Renal cortex interstitium (tissue), 11 donors: ENCODE data around the gene JUP. TPM values are rescaled to one million over a fixed set of nuclear protein-coding genes. Genes with fewer than 3 reads are reported as not detected.

ENCODE experiments used
- DNase-seq, 11 donors: peaks; one replicate each; pipeline ENCODE4 v3.0.0-alpha.2; 2013; ENCODE audit warnings: low read depth in 9 of 11, low spot score in 4 of 11; ENCODE audit errors: extremely low read depth in 1 of 11
- polyA plus RNA-seq, 3 donors: library from polyadenylated mRNA; unstranded; fragments of 120-200 nt; gene quantifications; one replicate each; pipeline ENCODE4 v1.2.1, GENCODE V29; 2013; ENCODE audit not compliant: insufficient read length in 3 of 3

JUP gene
- polyA plus RNA-seq, 3 donors, result 169 to 222 (median 221) TPM

- peak; percentile 62 to 86 (median 74) for DNase-seq
Observed at GRCh38 chr17:41738077-41738800, 48.3 kb downstream of the JUP start.

- DNase-seq, result no peak
Observed at GRCh38 chr17:41737680-41738023, 48.9 kb downstream of the JUP start.

- no peak for DNase-seq
Observed at GRCh38 chr17:41736983-41737679, 49.4 kb downstream of the JUP start.

GRCh38 chr17:41735744-41736143 lies 50.8 kb downstream of the JUP start:
- DNase-seq, result no peak

- peak in 1 of 11 donors; percentile 21 for DNase-seq
Observed at GRCh38 chr17:41734949-41735313, 51.6 kb downstream of the JUP start.

GRCh38 chr17:41734139-41734948 lies 52.2 kb downstream of the JUP start, which contains the start of gene HAP1:
HAP1 (minus strand) TSS chr17:41734643; CDS start chr17:41734634, 9 bp downstream.
- peak in 5 of 11 donors; percentile 19 to 41 (median 29) for DNase-seq

GRCh38 chr17:41733348-41734138 lies 53.0 kb downstream of the JUP start:
- no peak for DNase-seq

- no peak for DNase-seq
Observed at GRCh38 chr17:41731836-41732235, 54.7 kb downstream of the JUP start.

GRCh38 chr17:41730479-41730878 lies 56.0 kb downstream of the JUP start:
- no peak for DNase-seq

- DNase-seq, result no peak
Observed at GRCh38 chr17:41728056-41728455, 58.5 kb downstream of the JUP start.

- DNase-seq, result no peak
Observed at GRCh38 chr17:41725134-41725533, 61.4 kb downstream of the JUP start.

GRCh38 chr17:41724476-41725050 lies 61.9 kb downstream of the JUP start:
- peak in 1 of 11 donors; percentile 31 for DNase-seq

- DNase-seq, result no peak
Observed at GRCh38 chr17:41723801-41724475, 62.6 kb downstream of the JUP start.

- DNase-seq, result no peak
Observed at GRCh38 chr17:41722231-41722630, 64.3 kb downstream of the JUP start.

GRCh38 chr17:41718287-41718645 lies 68.2 kb downstream of the JUP start:
- DNase-seq, result no peak

GRCh38 chr17:41717408-41718286 lies 68.9 kb downstream of the JUP start:
- no peak for DNase-seq

GRCh38 chr17:41711669-41712400 lies 74.7 kb downstream of the JUP start, which contains the start of gene GAST:
GAST (plus strand) TSS chr17:41712331; CDS start chr17:41715437, 3,106 bp downstream.
- no peak for DNase-seq
